NCI-H2107 (cell line): Measurements from ENCODE around the gene NRP1.

Experiments
- DNase-seq: peaks from one replicate; lab custom pipeline; 2025; lab: John Stamatoyannopoulos, UW

The NRP1 gene

DNA sequence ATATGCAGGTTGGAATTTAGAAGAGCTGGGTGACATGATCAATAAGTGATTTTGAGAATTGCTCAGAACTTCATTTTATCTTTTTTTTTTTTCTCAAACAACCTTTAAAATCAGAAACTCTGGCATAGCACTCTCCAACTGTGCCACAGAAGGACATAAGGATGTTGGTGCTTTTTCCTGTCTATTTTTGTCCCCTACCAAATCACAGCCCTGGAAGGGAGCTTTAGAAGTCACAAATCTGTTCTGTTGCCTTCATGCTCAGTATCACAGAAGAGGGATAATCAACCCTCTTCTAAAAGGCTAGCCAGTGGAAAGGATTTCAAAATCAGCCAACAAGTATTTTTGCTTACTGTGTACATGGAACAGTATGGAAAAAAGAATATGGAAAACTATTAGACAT is 14.8 kb upstream of the NRP1 start:
- DNase-seq = no peak

DNA sequence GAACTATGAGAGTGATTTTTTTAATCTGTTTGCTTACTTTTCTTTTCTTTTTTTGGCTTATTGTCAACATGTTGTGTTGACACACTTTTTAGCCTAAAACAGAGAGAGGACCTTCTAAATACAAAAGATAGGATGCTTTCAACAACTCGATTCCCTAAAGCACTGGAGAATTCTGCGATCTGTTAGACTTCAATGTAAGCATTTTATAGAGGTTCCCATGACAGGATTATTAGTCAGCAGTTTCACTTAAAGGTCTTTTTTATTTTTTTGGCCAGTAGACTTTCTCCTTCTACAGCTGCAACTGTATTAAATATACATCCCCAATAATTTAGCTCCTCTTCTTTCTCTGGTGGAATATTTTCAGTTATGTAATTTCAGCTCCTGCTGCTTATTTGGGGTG is 12.7 kb upstream of the NRP1 start:
- no peak for DNase-seq

DNA sequence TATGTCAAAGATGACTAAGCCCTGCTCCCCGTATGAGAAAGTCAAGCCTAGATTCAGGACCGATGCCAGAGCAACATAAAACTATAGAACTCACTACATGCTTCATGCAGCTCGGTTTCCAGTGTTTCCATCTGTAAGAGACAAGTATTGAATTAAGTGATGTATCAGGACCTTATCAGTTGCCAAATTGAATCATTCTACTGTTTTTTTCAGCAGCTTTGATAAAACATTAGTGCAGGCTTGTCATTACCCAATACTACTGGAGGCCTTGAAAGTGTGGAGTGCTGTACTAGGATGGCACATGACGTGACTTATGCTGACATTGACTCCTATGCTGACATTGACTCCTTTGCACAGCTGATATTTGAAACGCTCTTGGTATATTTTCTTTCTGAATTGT is 10.8 kb upstream of the NRP1 start:
- no peak for DNase-seq

DNA sequence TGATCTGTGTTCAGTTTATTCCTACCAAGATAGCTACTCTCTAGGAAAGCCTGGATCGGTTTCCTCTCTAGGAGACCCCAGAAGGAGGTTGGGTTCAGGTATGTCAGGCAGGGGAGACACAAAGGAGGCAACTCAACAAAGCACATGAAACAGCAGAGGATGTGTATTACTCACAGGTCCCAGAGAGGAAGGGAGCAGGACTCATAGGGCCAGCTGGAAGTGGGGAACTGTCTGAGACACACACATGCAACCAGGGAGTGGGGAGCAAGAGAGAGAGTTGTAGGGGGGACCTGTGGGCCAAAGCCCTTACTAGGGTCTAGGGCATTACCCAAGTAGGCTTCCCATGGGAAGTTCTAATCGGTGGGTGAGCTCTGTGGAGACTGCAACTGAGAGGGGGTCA is 10.2 kb upstream of the NRP1 start:
- no peak for DNase-seq

DNA sequence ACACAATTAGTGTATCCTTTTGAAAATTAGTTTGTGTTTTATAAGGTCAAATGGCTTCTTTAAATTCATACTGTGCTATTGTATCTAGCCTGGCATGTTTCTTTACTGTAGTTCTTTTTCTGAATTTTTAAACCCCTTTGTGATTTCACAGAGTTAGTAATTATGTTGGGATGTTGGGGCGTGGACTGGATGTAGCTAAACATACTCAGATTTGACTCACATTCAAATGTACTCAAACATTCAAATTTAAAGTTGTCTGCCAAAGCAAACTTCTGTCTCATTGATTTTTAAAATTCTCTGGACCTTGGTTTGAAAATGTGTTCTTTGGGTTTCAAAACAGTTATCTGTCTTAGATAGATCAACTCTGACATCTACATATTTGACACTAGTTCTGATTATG is 7.2 kb upstream of the NRP1 start:
- DNase-seq = no peak

DNA sequence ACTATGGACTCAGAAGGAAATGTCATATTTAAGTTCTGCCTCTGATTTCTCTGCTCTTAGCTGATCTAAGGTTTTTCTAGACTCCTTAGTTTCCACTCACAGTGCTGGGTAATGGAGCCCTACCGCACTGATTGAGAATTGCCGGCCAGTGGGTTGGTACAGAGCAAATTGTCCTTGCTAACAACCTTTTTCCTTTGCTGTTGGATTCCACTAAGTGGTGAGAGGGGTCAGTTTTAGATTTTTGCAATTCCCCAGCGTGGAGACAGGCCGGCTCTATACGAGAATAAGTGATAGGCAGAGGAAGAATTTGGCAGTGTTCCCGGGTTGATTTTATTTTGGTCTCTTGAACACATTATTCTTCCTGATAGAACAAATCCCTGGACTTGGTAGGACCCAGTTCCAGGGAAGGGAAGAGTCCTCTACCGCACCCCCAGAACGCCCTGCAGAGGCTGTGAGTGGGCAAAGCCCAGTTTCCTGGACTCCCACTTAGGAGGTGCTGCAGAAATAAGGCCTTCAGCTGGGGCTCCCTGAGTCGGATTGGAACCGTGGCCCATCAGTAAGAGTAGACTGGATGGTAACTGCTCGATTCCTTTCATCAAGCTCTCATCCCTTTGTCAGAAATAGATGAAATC is 3.0 kb upstream of the NRP1 start:
- no peak for DNase-seq

DNA sequence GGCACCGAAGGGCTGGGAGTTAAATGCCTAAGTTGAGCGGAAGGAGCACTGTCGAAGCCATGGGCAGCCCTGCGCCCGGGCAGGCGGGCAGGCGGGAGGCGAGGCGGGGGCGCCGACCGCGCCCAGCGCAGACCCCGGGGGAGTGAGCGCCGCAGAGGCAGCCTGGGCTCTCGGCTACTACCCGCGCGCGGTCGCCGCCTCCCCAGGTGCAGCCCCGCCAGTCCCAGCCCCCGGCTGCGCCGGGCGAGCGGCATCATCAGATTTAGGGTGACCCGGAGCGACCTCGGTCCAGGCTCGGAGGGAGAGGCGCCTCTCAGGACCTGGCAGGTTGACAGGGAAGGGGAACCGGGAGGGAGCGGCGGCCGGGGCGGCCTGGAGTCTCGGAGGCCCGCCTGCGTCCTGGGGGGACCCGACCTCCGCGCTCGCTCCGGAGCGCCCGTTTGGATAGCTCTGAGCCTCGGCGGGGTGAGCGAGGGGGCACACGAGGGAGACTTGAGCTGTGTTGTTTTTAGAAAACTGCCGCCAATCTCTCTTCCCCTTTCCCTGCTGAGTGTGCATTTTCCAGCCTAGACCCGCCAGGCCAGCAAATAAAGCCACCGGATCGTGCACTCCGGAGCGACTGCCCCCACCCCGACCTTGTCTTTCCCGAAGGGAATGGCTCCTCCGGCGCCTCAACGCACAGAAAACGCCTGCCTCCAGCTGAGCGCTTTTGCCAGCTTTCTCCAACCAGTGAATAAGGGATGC is 2.3 kb upstream of the NRP1 start:
- no peak for DNase-seq

DNA sequence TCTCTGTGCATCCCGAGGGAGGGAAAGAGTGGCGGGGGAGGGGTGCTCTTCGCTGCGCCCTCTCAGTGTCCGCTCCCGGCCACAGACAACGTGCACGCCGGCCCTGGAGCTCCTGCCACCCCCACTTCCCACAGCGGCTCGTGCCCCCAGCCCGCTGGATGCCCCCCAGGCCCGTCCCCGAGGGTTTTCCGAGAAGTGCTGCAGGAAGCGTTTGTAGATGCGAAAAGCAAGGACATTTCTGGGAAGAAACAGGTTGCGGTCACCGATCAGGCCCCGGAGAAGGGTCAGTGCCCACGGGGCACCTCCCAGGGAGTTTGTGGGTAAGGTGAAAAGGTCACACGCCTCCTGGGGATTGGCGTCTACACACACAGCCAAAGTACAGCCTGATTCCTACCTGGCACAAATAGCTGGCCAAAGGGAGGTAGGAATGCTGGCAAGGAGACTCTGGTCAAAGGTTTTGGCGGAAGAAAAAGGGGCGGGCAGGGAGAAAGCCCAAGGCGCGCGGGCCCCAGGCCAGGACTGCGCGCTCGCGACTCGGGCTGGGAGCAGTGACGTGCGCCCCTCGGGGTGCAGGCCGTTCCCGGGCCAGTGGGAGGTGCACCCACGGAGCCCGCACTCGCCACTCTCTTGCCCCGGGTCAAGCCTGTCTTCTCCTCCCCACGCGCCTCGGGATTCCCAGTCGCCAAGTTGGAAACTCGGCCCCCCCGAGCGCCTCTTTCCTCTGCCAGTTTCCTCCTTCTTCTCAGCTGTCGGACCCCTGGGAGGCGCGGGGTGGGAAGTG is 1.5 kb upstream of the NRP1 start:
- DNase-seq = no peak

DNA sequence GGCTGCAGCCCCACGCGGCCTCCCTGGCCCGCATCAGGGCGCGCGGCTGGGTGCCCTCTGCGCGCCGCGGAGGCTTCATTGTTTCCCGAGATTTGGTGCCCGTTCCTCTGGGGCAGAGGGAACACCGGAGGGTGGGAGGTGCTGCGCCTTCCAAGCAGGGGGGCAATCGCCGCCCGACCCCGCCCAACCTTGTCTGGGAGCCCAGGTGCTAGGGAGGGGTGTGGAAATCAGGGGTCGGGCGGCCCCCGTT is 1.0 kb upstream of the NRP1 start:
- DNase-seq = no peak

DNA sequence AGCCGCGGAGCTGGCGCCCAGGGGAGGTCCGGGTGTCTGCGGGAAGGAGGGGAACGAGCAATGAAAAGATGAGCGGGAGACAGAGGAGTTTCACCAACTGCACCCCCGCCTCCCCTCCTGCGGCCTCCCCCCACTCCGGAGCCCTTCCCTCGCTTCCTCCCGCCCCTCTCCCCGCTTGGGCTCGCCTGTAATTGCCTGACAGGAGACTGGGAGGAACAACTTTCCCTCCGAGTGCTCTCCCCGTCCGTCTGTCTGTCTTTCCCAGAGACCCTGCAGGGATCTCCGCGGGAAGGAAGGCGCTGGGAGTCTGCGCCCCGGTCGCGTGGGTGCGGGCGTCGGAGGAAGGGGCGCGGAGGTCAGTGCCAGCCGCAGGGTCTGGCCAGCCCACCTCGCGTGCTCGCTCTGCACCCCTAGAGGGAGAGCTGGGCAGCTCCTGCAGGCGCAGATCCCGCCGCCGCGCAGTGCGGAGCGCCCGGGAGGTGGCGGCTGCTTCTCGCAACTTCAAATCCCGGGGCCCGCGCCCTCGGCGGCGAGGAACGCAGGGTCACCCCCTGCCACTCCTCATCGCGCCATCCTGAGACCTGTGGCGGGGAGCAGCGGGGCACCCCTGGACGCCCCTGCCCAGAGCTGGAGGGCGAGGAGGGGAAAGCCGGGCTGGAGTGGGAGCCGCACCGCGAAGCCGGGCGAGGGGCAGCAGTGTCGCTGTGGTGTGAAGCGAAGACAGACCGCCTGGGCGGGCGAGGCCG is 511 bp upstream of the NRP1 start:
- DNase-seq = no peak

DNA sequence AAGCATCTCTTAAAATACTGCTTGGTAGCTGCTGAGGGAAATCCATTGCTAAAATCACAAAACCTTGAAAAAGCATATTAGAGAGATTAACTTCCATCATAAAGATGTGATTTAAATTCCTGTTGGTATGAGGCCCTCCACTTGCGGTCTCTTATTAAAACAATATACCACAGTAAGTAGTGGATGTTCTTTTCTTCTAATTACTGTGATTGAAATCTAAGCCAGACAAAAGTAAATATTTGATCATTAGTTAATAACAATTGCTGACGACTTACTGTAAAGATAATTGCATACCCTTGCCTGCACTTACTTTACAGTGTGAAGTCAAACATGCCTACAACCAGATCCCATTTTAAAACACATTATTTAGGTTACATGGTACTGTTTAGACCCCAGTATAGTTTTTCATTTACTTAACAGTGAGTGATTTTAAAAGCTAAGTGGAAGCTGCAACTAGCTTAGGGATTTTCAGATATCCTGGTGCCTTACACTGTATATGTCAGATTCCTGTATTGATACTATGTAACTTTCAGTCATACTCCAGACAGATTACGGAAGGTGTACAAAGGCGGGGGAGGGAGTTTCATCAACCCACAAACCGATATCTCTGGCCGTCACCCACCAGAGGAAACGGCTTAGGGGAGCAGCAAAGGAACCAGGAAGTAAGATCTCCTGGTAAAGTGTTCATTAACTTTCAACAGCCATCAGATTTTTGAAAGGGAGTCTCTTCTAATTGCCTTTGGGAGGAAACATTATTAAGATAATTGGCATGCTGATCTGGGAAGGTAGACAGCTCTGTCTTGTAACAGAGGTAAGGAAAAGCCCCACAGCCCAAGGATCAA is 986 bp downstream of the NRP1 start:
- DNase-seq = no peak

DNA sequence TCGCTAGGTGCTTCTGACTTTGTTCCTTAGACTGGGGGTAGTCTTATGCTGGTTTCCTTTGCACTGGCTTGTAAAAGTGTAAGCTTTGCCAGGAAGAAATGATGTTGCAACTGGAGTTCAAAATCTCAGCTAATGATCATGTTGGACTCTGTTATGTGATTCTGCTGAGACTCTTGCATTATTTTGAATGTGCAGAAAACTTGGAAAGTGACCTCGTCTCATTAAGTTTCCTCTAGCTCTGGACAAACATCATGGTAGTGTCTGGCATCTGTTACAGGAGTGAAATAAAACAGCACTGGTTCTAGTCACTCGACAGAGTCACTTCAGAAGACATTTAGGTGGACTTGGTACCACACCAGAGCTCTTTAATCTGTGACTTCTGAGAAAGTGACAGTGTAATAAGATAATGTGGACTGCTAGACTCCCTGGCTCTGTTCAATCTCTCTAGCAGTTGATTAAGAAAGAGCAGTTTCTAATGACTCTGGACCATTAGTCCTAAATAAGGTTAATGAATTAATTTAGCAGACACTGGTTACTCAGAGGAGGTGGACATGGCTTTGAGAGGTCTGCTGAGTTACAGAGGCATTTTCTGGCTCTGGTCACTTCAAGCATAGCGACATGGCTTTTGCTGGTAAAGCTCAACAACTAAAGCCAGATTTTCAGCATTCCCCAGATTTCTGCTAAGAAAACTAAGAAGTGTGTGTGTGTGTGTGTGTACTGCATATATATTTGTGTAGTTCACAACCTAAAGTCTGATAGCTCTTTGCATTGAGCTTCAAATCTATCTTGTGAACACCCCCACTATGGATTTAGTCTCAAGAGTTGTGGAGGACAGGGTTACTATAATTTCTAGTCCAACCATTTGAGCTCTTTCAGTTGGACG is 2.0 kb downstream of the NRP1 start:
- DNase-seq = no peak

DNA sequence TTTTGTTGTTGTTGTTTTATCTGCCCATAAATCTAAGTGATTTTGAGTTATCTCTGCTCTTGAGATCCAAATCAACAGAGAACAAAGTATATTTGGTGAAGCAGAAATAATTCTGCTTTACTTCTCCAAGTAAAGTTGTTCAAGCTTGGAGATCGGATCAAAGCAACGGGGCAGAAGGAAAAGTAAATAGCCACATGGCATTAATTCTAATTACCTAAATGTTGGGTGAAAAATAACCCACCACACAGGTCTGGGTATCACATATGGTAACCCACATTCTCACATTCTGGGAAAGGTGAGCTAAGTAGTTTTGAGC is 3.1 kb downstream of the NRP1 start:
- DNase-seq = no peak

DNA sequence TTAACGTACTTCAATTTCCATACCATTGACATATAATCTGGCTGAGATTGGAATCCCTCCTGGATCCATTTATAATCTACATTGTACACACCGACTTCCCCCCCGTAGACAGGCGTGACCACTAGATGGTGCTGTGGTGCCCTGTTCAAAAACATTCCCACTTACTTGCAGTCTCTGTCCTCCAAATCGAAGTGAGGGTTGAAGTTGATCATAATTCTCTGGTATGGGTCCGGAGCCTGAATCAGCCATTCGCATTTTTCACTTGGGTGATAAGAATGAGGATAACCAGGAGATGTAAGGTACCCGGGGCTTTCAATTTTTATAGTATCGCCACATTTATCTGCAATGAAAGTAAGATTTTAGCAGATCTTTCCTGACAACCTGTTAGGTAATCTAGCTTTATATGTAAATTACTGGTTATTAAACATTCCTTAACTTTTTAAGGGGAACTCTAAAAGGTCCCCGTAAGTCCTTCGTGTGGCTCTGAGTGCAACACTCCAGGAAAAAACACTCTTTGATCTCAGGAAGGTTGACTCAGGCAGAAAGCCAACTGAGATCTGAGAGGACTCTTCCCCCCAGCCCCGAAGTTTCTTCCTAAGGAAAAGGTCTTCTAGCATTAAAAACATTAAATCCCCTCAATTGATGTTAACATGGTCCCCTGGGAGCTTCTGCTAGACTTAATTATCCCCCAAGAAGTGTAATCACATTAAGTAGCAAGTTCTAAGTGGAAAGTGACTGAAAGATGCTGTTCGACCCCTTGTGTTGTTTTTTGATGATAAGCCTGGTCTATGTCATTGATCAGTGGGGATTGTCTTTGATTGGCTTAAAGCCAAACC is 3.7 kb downstream of the NRP1 start:
- DNase-seq = no peak

DNA sequence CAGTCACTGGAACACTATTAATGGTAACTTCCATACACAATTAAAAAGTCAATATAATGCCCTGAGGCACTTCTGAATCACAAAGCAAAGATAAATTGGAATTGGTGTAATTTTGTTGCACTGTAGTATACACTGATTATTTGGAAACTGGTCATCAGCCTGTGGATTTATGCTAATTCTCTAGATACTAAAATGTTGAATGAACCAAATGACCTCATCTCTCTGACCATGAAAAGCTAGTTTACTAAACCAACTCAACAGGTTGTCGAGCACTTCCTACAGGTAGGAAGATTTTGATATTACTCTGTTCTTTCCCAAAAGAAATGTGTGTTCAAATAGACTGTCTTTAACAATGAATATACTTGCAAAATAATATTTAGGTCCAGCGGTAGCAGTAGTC is 5.3 kb downstream of the NRP1 start:
- no peak for DNase-seq

DNA sequence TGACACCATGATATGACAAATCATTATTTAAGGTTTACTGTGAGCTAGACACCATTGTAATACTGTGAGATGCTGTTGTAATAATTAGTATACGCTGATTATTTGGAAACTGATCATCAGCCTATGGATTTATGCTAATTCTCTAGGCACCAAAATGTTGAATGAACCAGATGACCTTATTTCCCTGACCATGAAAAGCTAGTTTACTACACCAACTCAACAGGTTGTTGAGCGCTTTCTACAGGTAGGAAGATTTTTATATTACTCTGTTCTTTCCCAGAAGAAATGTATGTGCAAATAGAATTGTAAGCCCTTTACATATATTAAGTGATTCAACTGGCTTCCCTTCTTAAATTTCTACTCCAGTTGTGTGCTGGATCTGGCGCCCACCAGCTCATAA is 6.2 kb downstream of the NRP1 start:
- no peak for DNase-seq

DNA sequence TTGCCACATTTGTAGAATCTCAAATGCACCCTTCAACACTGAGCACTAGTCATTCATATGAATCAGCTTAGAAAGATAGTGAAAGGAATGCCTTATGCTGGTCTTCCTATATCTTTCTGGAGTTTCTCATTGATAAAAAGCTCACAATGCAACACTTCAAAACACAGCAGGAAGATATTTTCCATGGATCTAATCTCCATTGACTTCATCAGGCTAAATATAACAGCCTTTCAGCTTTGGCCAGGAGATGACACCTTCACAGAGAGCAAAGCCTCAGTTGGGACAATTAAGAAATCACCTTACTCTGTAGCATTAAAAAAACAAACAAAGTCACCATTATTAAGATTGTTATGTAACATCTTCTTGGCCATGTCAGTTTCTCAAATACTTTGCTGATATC is 6.7 kb downstream of the NRP1 start:
- DNase-seq = no peak

DNA sequence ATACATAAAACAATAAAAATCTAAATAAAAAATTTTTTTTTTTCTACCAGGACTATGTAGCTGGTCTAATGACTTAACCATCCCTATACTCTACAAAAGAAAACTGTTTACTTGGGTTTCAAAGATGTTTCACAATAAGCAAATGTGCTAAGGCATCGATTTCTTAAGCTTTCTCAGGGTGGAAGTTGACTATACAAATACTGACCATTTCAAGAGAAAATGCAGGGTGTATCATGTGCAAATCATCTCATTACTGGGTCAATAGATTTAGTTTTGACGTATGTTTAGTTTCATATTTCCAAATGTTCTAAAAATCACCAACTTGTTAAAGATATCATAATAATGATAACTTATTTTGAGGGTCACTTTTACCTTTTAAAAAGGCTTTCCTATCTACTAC is 7.5 kb downstream of the NRP1 start:
- DNase-seq = no peak

DNA sequence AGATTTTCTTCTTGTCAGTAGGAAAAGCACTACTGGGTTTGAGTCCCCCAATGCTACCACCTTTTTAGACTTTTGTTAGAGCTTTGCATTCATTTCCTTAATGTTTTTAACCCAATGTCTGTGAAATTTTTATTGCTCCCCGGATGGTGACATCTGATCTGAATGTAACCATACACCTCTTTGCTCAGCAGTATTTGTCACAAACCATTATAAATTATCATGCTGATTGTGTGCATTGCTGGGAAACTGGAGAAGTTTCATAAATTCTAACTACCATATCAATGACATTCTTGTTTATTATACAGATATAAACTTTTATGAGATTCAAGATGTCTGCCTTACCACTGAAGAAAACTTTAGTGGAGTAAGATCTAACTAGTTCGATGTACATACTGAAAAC is 8.5 kb downstream of the NRP1 start:
- DNase-seq = no peak

DNA sequence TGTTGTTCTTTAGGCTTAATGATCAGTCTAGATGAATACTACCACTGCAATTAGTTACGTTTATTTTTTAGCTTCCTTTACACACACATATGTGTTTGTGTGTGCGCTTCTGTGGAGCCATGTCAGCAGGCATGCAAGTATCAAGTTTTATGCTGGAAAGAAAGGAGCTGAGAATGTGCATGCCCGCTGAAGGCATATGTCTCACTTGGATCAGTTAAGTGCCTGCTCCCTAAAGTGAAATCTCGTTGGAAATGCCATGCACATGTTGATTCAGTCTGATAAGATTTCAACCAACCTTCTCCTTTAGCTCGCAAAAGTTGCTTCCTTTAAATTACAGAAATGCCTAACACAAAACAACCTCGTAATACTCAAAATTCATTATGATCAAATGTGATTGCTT is 10.7 kb downstream of the NRP1 start:
- DNase-seq = no peak
